SU-DHL-6 (cell line): Measurements from ENCODE around the gene KLC4.

Experiments used
- H2AFZ ChIP-seq: fragments of 200-600 bp; sonication (generic); 2 replicates; pipeline ENCODE4 v1.6.1; 2014; ENCODE audit warnings: low read depth, mild to moderate bottlenecking, moderate library complexity, mixed read lengths, antibody characterized with exemption, low read length; ENCODE audit not compliant: severe bottlenecking
- H3F3A ChIP-seq: fragments of 200-600 bp; shearing (Covaris generic); 2 replicates; pipeline ENCODE4 v1.6.0; 2016; ENCODE audit warnings: antibody characterized with exemption, mild to moderate bottlenecking; ENCODE audit not compliant: insufficient read depth
- H3K27ac ChIP-seq: fragments of 200-600 bp; sonication (generic); 2 replicates; pipeline ENCODE4 v1.5.1; 2016; ENCODE audit warnings: low read depth, mild to moderate bottlenecking, low read length, moderate library complexity, mixed read lengths
- H3K27me3 ChIP-seq: fragments of 200-600 bp; sonication (generic), shearing (Covaris generic); 2 replicates; pipeline ENCODE4 v1.6.0; 2014; ENCODE audit warnings: mild to moderate bottlenecking, low read length
- H3K36me3 ChIP-seq: fragments of 200-600 bp; sonication (generic); 2 replicates; pipeline ENCODE4 v1.6.1; 2014; ENCODE audit warnings: mild to moderate bottlenecking, low read length, mixed read lengths
- H3K4me2 ChIP-seq: fragments of 300-600, 200-600 bp; shearing (Covaris generic), sonication (generic); 2 replicates; pipeline ENCODE4 v1.6.0; 2014; ENCODE audit warnings: low read length, low read depth, mild to moderate bottlenecking; ENCODE audit not compliant: poor library complexity, severe bottlenecking
- H3K4me3 ChIP-seq: fragments of 200-600 bp; sonication (generic); 2 replicates; pipeline ENCODE4 v1.5.1; 2014; ENCODE audit warnings: antibody characterized with exemption, low read length, mild to moderate bottlenecking, mixed read lengths; ENCODE audit not compliant: insufficient read depth, poor library complexity, severe bottlenecking
- H3K79me2 ChIP-seq: fragments of 200-600 bp; sonication (generic); 2 replicates; pipeline ENCODE4 v1.6.1; 2014; ENCODE audit warnings: mild to moderate bottlenecking, low read length, moderate library complexity; ENCODE audit not compliant: insufficient read depth
- H3K9ac ChIP-seq: fragments of 200-600 bp; sonication (generic); 2 replicates; pipeline ENCODE4 v1.7.0; 2014; ENCODE audit warnings: mild to moderate bottlenecking, low read length
- H3K9me2 ChIP-seq: fragments of 200-600 bp; sonication (generic); replicated peaks from 2 replicates; pipeline ENCODE4 v1.6.1; 2014; ENCODE audit warnings: low read length; ENCODE audit not compliant: insufficient read depth
- H3K9me3 ChIP-seq: fragments of 200-600 bp; sonication (generic); 2 replicates; pipeline ENCODE4 v1.6.1; 2014; ENCODE audit warnings: low read length, mixed read lengths; ENCODE audit not compliant: insufficient read depth
- H4K20me1 ChIP-seq: fragments of 200-600 bp; sonication (generic); 2 replicates; pipeline ENCODE4 v1.6.1; 2014; ENCODE audit warnings: low read depth, mild to moderate bottlenecking, antibody characterized with exemption, low read length, moderate library complexity, mixed read lengths
- CTCF ChIP-seq: fragments of 200-600 bp; sonication (generic); IDR thresholded peaks from one replicate; pipeline ENCODE4 v1.5.1; 2017; ENCODE audit warnings: antibody characterized with exemption, mild to moderate bottlenecking, low read length, moderate library complexity; ENCODE audit not compliant: insufficient read depth, poor library complexity, severe bottlenecking
- EZH2phosphoT487 ChIP-seq: fragments of 200-600 bp; sonication (generic), shearing (Covaris generic); conservative IDR thresholded peaks from 2 replicates; pipeline ENCODE4 v1.6.1; 2018; ENCODE audit warnings: mild to moderate bottlenecking, antibody characterized with exemption, low read length, moderate library complexity, mixed read lengths

The KLC4 gene

GRCh38 chr6:43091020-43091419 is 31.6 kb downstream of the KLC4 start:
- H3F3A ChIP-seq: no peaks in the 10 kb centered on the region
- H3K4me3 ChIP-seq: no peak overlapping the region
- no peak overlapping the region for H3K9ac ChIP-seq
- no peaks in the 10 kb centered on the region for H3K9me2 ChIP-seq
- no peaks in the 10 kb centered on the region for H3K79me2 ChIP-seq
- TF ChIP-seq EZH2phosphoT487: no peak
- no peak for TF ChIP-seq CTCF
- H3K9me3 ChIP-seq: no peaks in the 10 kb centered on the region
- H3K36me3 ChIP-seq: no peaks in the 10 kb centered on the region
- H3K27ac ChIP-seq: no peak overlapping the region
- H2AFZ ChIP-seq: no peak overlapping the region
- H3K4me2 ChIP-seq: no peak overlapping the region
- no peaks in the 10 kb centered on the region for H3K27me3 ChIP-seq
- no peaks in the 10 kb centered on the region for H4K20me1 ChIP-seq

GRCh38 chr6:43091436-43091991 is 32.1 kb downstream of the KLC4 start:
- Histone ChIP-seq H3K9me2 (no peaks in the 10 kb centered on the region), H3K9ac (no peak overlapping the region), H3K9me3 (no peaks in the 10 kb centered on the region), H3K36me3 (no peaks in the 10 kb centered on the region), H3K79me2 (no peaks in the 10 kb centered on the region), H4K20me1 (no peaks in the 10 kb centered on the region), H2AFZ (no peak overlapping the region), H3K27ac (no peak overlapping the region), H3F3A (no peaks in the 10 kb centered on the region), H3K4me3 (no peak overlapping the region), H3K4me2 (no peak overlapping the region), H3K27me3 (no peaks in the 10 kb centered on the region)
- TF ChIP-seq CTCF (no peak), EZH2phosphoT487 (no peak)

- no peak overlapping the region for H2AFZ ChIP-seq
- H3K36me3 ChIP-seq: no peaks in the 10 kb centered on the region
- H3K27me3 ChIP-seq: no peaks in the 10 kb centered on the region
- no peaks in the 10 kb centered on the region for H3K9me3 ChIP-seq
- TF ChIP-seq EZH2phosphoT487: no peak
- no peak for TF ChIP-seq CTCF
- no peak overlapping the region for H3K27ac ChIP-seq
- H3K4me3 ChIP-seq: no peak overlapping the region
- no peaks in the 10 kb centered on the region for H3K9me2 ChIP-seq
- no peaks in the 10 kb centered on the region for H4K20me1 ChIP-seq
- H3F3A ChIP-seq: no peaks in the 10 kb centered on the region
- H3K79me2 ChIP-seq: no peaks in the 10 kb centered on the region
- no peak overlapping the region for H3K9ac ChIP-seq
- no peak overlapping the region for H3K4me2 ChIP-seq
These were observed 33.2 kb downstream of the KLC4 start for GRCh38 chr6:43092635-43093034.
